Heart left ventricle (tissue), 16 donors: ENCODE data around the gene CAVIN3. TPM values are rescaled to one million over a fixed set of nuclear protein-coding genes. Genes with fewer than 3 reads are reported as not detected.

ENCODE experiments used
- ATAC-seq, 4 donors: fragments of 200-7000 bp; cut with Tn5 transposase; one replicate each; pipeline ENCODE4 v1.9.1; 2020 to 2022; ENCODE audit warnings: moderate library complexity in 4 of 4, mild to moderate bottlenecking in 3 of 4, moderate number of reproducible peaks in 1 of 4
- DNase-seq, 5 donors: peaks; one replicate each; pipeline ENCODE4 v3.0.0-alpha.2; 2020
- H3K27ac ChIP-seq, 12 donors: fragments of 200-600 bp; sonication (generic) in 4 of 12; one replicate each; pipeline versions ENCODE4 v1.5.0 to v1.8.0; 2016 to 2022; ENCODE audit warnings: mild to moderate bottlenecking in 2 of 12
- H3K27me3 ChIP-seq, 9 donors: fragments of 200-600 bp; sonication (generic) in 2 of 9; one replicate each; pipeline versions ENCODE4 v1.5.1 to v1.8.0; 2016 to 2022; ENCODE audit warnings: mild to moderate bottlenecking in 3 of 9
- H3K36me3 ChIP-seq, 9 donors: fragments of 200-600 bp; sonication (generic) in 2 of 9; one replicate each; pipeline versions ENCODE4 v1.5.0 to v1.8.0; 2018 to 2022; ENCODE audit warnings: mild to moderate bottlenecking in 2 of 9
- H3K4me1 ChIP-seq, 12 donors: fragments of 200-600 bp; sonication (generic) in 4 of 12; one replicate each; pipeline versions ENCODE4 v1.5.0 to v1.8.0; 2016 to 2022; ENCODE audit warnings: mild to moderate bottlenecking in 3 of 12
- H3K4me3 ChIP-seq, 12 donors: fragments of 200-600 bp; sonication (generic) in 4 of 12; one replicate each; pipeline versions ENCODE4 v1.5.0 to v1.8.0; 2017 to 2022; ENCODE audit warnings: mild to moderate bottlenecking in 9 of 12, moderate library complexity in 4 of 12
- H3K9me3 ChIP-seq, 12 donors: fragments of 200-600 bp; sonication (generic) in 4 of 12; one replicate each; pipeline versions ENCODE4 v1.5.0 to v1.8.0; 2016 to 2022; ENCODE audit warnings: mild to moderate bottlenecking in 1 of 12
- POLR2A ChIP-seq, 2 donors: fragments of 450-650 bp; IDR thresholded peaks; one replicate each; pipeline ENCODE4 v1.6.1; 2017; ENCODE audit warnings: antibody characterized with exemption in 2 of 2, mild to moderate bottlenecking in 2 of 2, moderate library complexity in 2 of 2
- WGBS, 4 donors: extraction: QIAGEN DNeasy Blood & Tissue Kit in 2 of 4; methylation state at CpG; one replicate each; pipeline versions ENCODE4 v1.1.5 to v1.1.7; 2013 to 2018; 5-methylcytosine and 5-hydroxymethylcytosine counted together
- intact Hi-C, 10 donors: fragments of 100-400 bp; cut with DNase I; formaldehyde crosslinking; loops; one replicate each; pipeline versions ENCODE4 v1.11.1 to v1.14.2; 2022
- polyA plus RNA-seq, 2 donors: library from polyadenylated mRNA; stranded (reverse); fragments of 200-250 nt; gene quantifications; one replicate each; pipeline ENCODE4 v1.2.3, GENCODE V29; 2013
- total RNA-seq, 9 donors: library from RNA; depleted of rRNA in 2 of 9; stranded (reverse); fragments of >200 nt in 2 of 9; fragmentation: NEBNext Ultra II Directional in 3 of 9; extraction: Animal tissue kit (Norgen Biotek cat#: 25700) in 3 of 9; gene quantifications; one replicate each; pipeline versions ENCODE4 v1.1.0 to v1.2.4, GENCODE V29; 2016 to 2023
- TF ChIP-seq, protein P1 (sequence below), 12 donors: fragments of 200-600 bp; sonication (generic) in 4 of 12; IDR thresholded peaks; one replicate each; pipeline versions ENCODE4 v1.5.0 to v1.8.0; 2018 to 2022; ENCODE audit warnings: antibody characterized with exemption in 12 of 12, mild to moderate bottlenecking in 5 of 12
- donor health status: ischemic (EF 13 %, LVEDD 7.1; RV severe dilation, severe dysfunction).
- donor health status: healthy with polysubstance abuse.
- donor health status: DM: no; HTN: yes; CAD: no.
- donor health status: DM: no; HTN: no; CAD: no.
- donor health status: ischemic (EF 25% LVEDD 6.9; RV normal size, moderate dysfunction).
- donor health status: ischemic (EF 25% LVEDD 5.7; RV mildly dilated, moderate dysfunction).
- donor health status: healthy.
- donor health status: DM: yes; HTN: yes; CAD: no.
- donor health status: ischemic (EF 35%, LVEDD 5.7; RV mildly dilated, moderate dysfunction).
- donor health status: nonischemic (EF 11% LVEDD 7.7; RV severe dilation, severe dysfunction).
- donor health status: DM: yes; HTN: yes; CAD: no.
- donor health status: PGD.
- donor health status: ischemic (EF 29% LVEDD 5.4; RV normal size, mild dysfunction).
- donor health status: nonischemic (EF 23%, LVEDD 6.1; RV moderate dilation, normal function).

Gene CAVIN3
- total and polyA plus RNA-seq, 11 donors = 40.4 to 155 (median 92.8) TPM

DNA sequence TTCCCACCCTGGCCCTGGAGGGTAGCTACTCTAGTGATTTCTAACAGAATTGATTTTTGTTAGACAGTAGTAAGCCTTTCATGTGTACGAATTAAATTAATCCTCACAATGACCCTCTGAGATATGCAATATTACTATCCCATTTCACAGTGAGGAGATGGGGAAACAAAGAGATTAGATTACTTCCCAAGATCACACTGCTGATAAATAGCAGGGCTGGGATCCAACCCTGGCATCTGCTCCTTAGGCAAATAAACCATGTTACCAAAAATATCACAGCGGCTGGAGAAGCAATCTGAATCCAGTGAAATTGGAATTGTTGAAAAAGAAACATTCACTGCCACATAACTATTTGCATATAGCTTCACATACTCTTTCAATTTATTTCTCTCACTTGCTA lies 12.8 kb upstream of the CAVIN3 start:
- intact Hi-C loops = no loop called here
- no peak for TF ChIP-seq POLR2A (IDR thresholded peaks at IDR 0.05)
- TF ChIP-seq, protein P1, sequence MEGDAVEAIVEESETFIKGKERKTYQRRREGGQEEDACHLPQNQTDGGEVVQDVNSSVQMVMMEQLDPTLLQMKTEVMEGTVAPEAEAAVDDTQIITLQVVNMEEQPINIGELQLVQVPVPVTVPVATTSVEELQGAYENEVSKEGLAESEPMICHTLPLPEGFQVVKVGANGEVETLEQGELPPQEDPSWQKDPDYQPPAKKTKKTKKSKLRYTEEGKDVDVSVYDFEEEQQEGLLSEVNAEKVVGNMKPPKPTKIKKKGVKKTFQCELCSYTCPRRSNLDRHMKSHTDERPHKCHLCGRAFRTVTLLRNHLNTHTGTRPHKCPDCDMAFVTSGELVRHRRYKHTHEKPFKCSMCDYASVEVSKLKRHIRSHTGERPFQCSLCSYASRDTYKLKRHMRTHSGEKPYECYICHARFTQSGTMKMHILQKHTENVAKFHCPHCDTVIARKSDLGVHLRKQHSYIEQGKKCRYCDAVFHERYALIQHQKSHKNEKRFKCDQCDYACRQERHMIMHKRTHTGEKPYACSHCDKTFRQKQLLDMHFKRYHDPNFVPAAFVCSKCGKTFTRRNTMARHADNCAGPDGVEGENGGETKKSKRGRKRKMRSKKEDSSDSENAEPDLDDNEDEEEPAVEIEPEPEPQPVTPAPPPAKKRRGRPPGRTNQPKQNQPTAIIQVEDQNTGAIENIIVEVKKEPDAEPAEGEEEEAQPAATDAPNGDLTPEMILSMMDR (IDR thresholded peaks at IDR 0.05) = no peak
- 22 to 40% (median 33%) methylated on average over 2 of the region's 2 CpGs for WGBS, 4 donors
- Histone ChIP-seq H3K27me3 (no peaks in the 10 kb centered on the region), H3K27ac (no peak overlapping the region), H3K4me1 (peaks cover 0 to 15% (median 7%) of the 10 kb centered on the region in 12 donors), H3K9me3 (no peaks in the 10 kb centered on the region), H3K36me3 (peaks cover 0 to 13% (median 2%) of the 10 kb centered on the region in 9 donors), H3K4me3 (no peak overlapping the region)
- no peak for DNase-seq
- no peak for ATAC-seq

DNA sequence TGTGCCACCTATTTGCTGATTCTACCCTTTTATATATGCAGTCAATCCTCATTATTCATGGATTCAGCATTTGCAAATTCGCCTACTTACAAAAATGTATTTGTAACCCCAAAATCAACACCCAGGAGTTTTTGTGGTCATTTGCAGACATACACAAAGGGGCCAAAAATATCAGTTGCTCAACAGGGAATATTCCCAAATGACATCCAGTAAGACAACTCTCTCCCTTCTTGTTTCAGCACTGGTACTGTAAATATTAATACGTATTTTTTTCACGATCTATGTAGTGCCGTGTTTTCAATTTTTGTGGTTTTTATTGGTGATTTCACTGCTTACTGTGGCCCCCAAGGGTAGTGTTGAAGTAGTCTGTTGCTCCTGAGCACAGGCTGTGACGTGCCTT lies 11.8 kb upstream of the CAVIN3 start:
- no peak overlapping the region for H3K27ac ChIP-seq
- peaks cover 0 to 21% (median 7%) of the 10 kb centered on the region in 12 donors for H3K4me1 ChIP-seq
- no peak for ATAC-seq
- no peak for TF ChIP-seq POLR2A (IDR thresholded peaks at IDR 0.05)
- TF ChIP-seq, protein P1 (IDR thresholded peaks at IDR 0.05) = no peak
- H3K36me3 ChIP-seq = peaks cover 0 to 13% (median 2%) of the 10 kb centered on the region in 9 donors
- no peaks in the 10 kb centered on the region for H3K27me3 ChIP-seq
- H3K9me3 ChIP-seq = no peaks in the 10 kb centered on the region
- H3K4me3 ChIP-seq = no peak overlapping the region
- intact Hi-C loops = no loop called here
- DNase-seq = no peak
- WGBS, 4 donors = 95 to 96% (median 96%) methylated on average over 5 of the region's 5 CpGs

DNA sequence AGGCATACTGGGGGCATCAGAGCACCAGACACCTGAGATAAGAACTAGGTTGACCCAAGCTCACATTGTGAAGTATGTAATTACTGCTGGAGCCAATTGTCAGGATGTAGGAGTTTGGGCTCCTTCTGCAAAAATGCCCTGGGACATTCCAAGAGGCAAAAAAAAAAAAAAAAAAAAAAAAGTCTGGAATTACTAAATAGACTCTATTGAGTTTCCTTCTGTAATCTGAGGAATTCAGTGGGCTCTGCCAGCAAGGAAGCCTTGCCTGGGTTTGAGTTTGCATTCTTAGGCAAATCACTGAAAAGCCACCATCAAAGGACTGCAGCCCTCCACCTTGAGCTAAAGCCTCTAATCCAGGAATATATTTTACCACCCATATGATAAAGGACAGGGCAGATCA lies 8.0 kb upstream of the CAVIN3 start:
- TF ChIP-seq, protein P1 (IDR thresholded peaks at IDR 0.05) = no peak
- no peak for TF ChIP-seq POLR2A (IDR thresholded peaks at IDR 0.05)
- Histone ChIP-seq H3K9me3 (no peaks in the 10 kb centered on the region), H3K27ac (no peak overlapping the region), H3K4me1 (peaks cover 0 to 27% (median 9%) of the 10 kb centered on the region in 12 donors), H3K4me3 (no peak overlapping the region), H3K36me3 (peaks cover 0 to 8% (median 0%) of the 10 kb centered on the region in 9 donors), H3K27me3 (no peaks in the 10 kb centered on the region)
- DNase-seq (no peak), ATAC-seq (no peak)
- intact Hi-C loops = loop anchor here in 1 of 10 donors (10.0 kb wide), 1 partner anchor 356 kb away; the partner anchor contains the start of gene MRPL17

DNA sequence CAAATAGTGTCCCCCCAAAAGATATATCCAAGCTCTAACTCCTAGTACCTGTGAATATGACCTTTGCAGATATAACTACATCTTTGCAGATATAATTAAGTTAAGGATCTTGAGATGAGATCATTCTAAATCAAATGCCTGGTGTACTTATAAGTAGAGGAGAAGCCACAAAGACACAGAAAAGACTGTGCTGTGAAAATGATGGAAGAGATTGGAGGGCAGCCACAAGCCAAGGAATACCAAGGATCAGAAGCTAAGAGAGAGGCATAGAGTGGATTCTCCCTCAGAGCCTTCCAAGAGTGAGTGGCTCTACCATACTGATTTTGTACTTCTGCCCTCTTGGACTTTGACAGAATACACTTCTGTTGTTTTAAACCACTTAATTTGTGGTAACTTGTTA lies 7.5 kb upstream of the CAVIN3 start:
- no peaks in the 10 kb centered on the region for H3K27me3 ChIP-seq
- intact Hi-C loops = loop anchor here in 1 of 10 donors (10.0 kb wide), 1 partner anchor 357 kb away; the partner anchor contains the start of gene MRPL17
- TF ChIP-seq, protein P1 (IDR thresholded peaks at IDR 0.05) = no peak
- no peak for TF ChIP-seq POLR2A (IDR thresholded peaks at IDR 0.05)
- H3K9me3 ChIP-seq = no peaks in the 10 kb centered on the region
- H3K4me1 ChIP-seq = peaks cover 0 to 22% (median 7%) of the 10 kb centered on the region in 12 donors
- no peak overlapping the region for H3K4me3 ChIP-seq
- ATAC-seq (no peak), DNase-seq (no peak)
- H3K27ac ChIP-seq = peak overlapping the region in 3 of 12 donors; percentile 39 to 72 (median 72)
- peaks cover 0 to 8% (median 0%) of the 10 kb centered on the region in 9 donors for H3K36me3 ChIP-seq
